T-cell (primary cell): ENCODE data around the gene CA14. TPM values are rescaled to one million over a fixed set of nuclear protein-coding genes. Genes with fewer than 3 reads are reported as not detected.
A peak's percentile ranks its signal among the peaks of the same experiment; 100 is the strongest.
"Not testable (repeated sequence)": the region's sequence is repeated elsewhere in the genome, so short reads cannot be mapped to it uniquely, and the experiment has no call there.

Experiments used
- ATAC-seq, 4 experiments: fragments of 200-7000 bp in 3 of 4; fragments of 150-1000 bp in 1 of 4; cut with Tn5 transposase; replicated peaks in 1 of 4; 1 replicate in 3 of 4; 2 replicates in 1 of 4; pipeline ENCODE4 v1.10.0; 2021; ENCODE audit warnings: moderate library complexity in 3 of 4, mild to moderate bottlenecking in 2 of 4, moderate number of reproducible peaks in 1 of 4
- CTCF ChIA-PET, 2 donors: fragments of 300-600 bp; sonication (Branson Sonifier 250); formaldehyde crosslinking; loops; one replicate each; lab custom pipeline; 2022; ENCODE audit warnings: antibody characterized with exemption in 2 of 2; lab: Charles Lee
- POLR2A ChIA-PET, 2 donors: fragments of 300-600 bp; sonication (Branson Sonifier 250); formaldehyde crosslinking; loops; one replicate each; lab custom pipeline; 2022; ENCODE audit warnings: antibody characterized with exemption in 2 of 2; lab: Charles Lee
- DNase-seq, 35 experiments: peaks; one replicate each; pipeline versions ENCODE4 v3.0.0 to v3.0.0-alpha.2; 2013 to 2023
- H3K27ac ChIP-seq: one replicate; pipeline ENCODE4 v1.5.1; 2013; ENCODE audit warnings: low read length
- H3K27me3 ChIP-seq, 2 experiments: replicated peaks in 1 of 2; 1 replicate in 1 of 2; 2 replicates in 1 of 2; pipeline versions ENCODE4 v1.6.1 to v1.7.0; 2013; ENCODE audit warnings: low read length in 1 of 2, mixed read lengths in 1 of 2; ENCODE audit not compliant: control insufficient read depth in 2 of 2, insufficient read depth in 2 of 2; ENCODE audit errors: extremely low read depth in 1 of 2
- H3K36me3 ChIP-seq, 2 donors: 1 replicate in 1 of 2; 2 replicates in 1 of 2; pipeline versions ENCODE4 v1.6.1 to v1.7.0; 2013; ENCODE audit warnings: low read length in 1 of 2; ENCODE audit not compliant: control insufficient read depth in 2 of 2, insufficient read depth in 1 of 2; ENCODE audit errors: extremely low read depth in 1 of 2
- H3K4me1 ChIP-seq, 2 experiments: 1 replicate in 1 of 2; 2 replicates in 1 of 2; pipeline versions ENCODE4 v1.6.1 to v1.7.0; 2013; ENCODE audit warnings: low read length in 2 of 2, mixed read lengths in 1 of 2; ENCODE audit not compliant: insufficient read depth in 2 of 2, control insufficient read depth in 1 of 2; ENCODE audit errors: extremely low read depth in 1 of 2
- H3K4me3 ChIP-seq, 2 donors: 1 replicate in 1 of 2; 2 replicates in 1 of 2; pipeline versions ENCODE4 v1.5.1 to v1.7.0; 2013; ENCODE audit warnings: mild to moderate bottlenecking in 2 of 2, low read length in 1 of 2, moderate library complexity in 1 of 2; ENCODE audit not compliant: control insufficient read depth in 1 of 2; ENCODE audit errors: extremely low read depth in 1 of 2
- H3K9me3 ChIP-seq: 2 replicates; pipeline ENCODE4 v1.7.0; 2013
- H3K27ac Mint-ChIP-seq, 2 donors: one replicate each; pipeline ENCODE4 v1.8.0; 2020 to 2021; ENCODE audit warnings: mild to moderate bottlenecking in 2 of 2, mixed read lengths in 2 of 2
- H3K27me3 Mint-ChIP-seq, 2 donors: one replicate each; pipeline ENCODE4 v1.8.0; 2021 to 2022; ENCODE audit warnings: mixed read lengths in 2 of 2
- H3K36me3 Mint-ChIP-seq: one replicate; pipeline ENCODE4 v1.8.0; 2021; ENCODE audit warnings: mixed read lengths
- H3K4me1 Mint-ChIP-seq, 3 donors: one replicate each; pipeline ENCODE4 v1.8.0; 2020 to 2022; ENCODE audit warnings: mixed read lengths in 3 of 3, mild to moderate bottlenecking in 1 of 3
- H3K4me3 Mint-ChIP-seq, 3 donors: one replicate each; pipeline ENCODE4 v1.8.0; 2020 to 2022; ENCODE audit warnings: mild to moderate bottlenecking in 3 of 3, mixed read lengths in 3 of 3, moderate library complexity in 3 of 3
- H3K9me3 Mint-ChIP-seq, 3 donors: one replicate each; pipeline ENCODE4 v1.8.0; 2020 to 2022; ENCODE audit warnings: mixed read lengths in 3 of 3
- WGBS: methylation state at CpG from one replicate; pipeline ENCODE4 v1.1.5; 2013; ENCODE audit warnings: missing lambda C conversion rate; ENCODE audit not compliant: insufficient coverage; 5-methylcytosine and 5-hydroxymethylcytosine counted together
- total RNA-seq, 35 experiments: library from RNA in 6 of 35; stranded (reverse) in 6 of 35; fragments of 120-200 nt in 1 of 35; gene quantifications; one replicate each; pipeline versions ENCODE4 v1.2.1 to v1.2.4 and lab custom pipeline; 2013 to 2026

CA14 gene
- total RNA-seq, 5 donors from 2014 or later (not counting 1 experiment from before 2014, with no cell fraction given) = not detected

DNA sequence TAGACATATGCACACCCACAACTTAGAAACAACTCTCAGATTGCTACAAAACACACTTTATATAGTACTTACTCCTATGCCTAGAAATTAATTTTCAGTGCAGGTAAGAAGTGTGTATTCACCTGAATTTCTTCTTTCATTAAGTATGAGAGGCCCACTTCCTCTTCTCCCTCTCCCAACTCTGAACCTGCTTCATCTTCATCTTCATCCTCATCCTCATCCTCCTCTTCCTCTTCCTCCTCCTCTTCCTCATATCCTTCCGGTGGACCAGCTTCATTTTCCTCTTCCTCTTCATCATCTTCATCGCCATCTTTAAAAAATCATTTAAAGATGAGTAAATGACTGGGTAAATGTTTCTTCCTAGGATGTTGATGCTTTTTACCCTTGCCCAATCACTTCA is 31.1 kb upstream of the CA14 start:
- H3K27me3 Mint-ChIP-seq = no peaks in the 10 kb centered on the region
- Histone ChIP-seq H3K27ac (no peak overlapping the region), H3K27me3 (no peaks in the 10 kb centered on the region), H3K9me3 (no peaks in the 10 kb centered on the region), H3K36me3 (peaks cover 8 to 56% of the 10 kb centered on the region in 2 donors), H3K4me1 (no peaks in the 10 kb centered on the region), H3K4me3 (no peak overlapping the region)
- H3K4me3 Mint-ChIP-seq = no peak overlapping the region
- peak overlapping the region in 1 of 2 donors; percentile 2 for H3K27ac Mint-ChIP-seq
- DNase-seq (no peak), ATAC-seq (no peak)
- ChIA-PET POLR2A (no interaction called here), CTCF (no interaction called here)
- no CpG with 5 or more reads among the region's 2 CpGs for WGBS
- H3K9me3 Mint-ChIP-seq = no peaks in the 10 kb centered on the region
- H3K4me1 Mint-ChIP-seq = peaks cover 0 to 5% (median 4%) of the 10 kb centered on the region in 3 donors
- peaks cover 42% of the 10 kb centered on the region for H3K36me3 Mint-ChIP-seq

DNA sequence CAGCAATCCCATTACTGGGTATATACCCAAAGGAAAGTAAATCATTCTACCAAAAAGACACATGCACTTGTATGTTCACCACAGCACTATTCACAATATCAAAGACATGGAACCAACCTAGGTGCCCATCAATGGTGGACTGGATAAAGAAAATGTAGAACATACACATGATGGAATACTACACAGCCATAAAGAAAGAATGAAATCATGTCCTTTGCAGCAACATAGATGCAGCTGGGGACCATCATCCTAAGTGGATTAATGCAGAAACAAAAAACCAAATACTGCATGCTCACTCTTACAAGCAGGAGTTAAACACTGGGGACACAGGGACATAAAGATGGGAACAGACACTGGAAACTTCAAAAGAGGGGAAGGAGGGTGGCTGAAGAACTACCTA is 30.3 kb upstream of the CA14 start:
- Mint-ChIP-seq H3K27me3 (no peaks in the 10 kb centered on the region), H3K4me3 (no peak overlapping the region), H3K4me1 (peaks cover 0 to 3% (median 0%) of the 10 kb centered on the region in 3 donors), H3K9me3 (no peaks in the 10 kb centered on the region), H3K27ac (no peak overlapping the region), H3K36me3 (peaks cover 42% of the 10 kb centered on the region)
- ATAC-seq (no peak), DNase-seq (no peak)
- no peak overlapping the region for H3K4me3 ChIP-seq
- H3K36me3 ChIP-seq = peaks cover 8 to 53% of the 10 kb centered on the region in 2 donors
- no peaks in the 10 kb centered on the region for H3K4me1 ChIP-seq
- H3K9me3 ChIP-seq = no peaks in the 10 kb centered on the region
- POLR2A ChIA-PET = no interaction called here
- no peaks in the 10 kb centered on the region for H3K27me3 ChIP-seq
- CTCF ChIA-PET = no interaction called here
- no peak overlapping the region for H3K27ac ChIP-seq

GRCh38 chr1:150228246-150228645 is 29.3 kb upstream of the CA14 start:
- H3K9me3 Mint-ChIP-seq, POLR2A ChIA-PET, H3K4me1 Mint-ChIP-seq, H3K4me3 ChIP-seq, DNase-seq, H3K9me3 ChIP-seq, H3K27me3 ChIP-seq, ATAC-seq, H3K27ac Mint-ChIP-seq, H3K27ac ChIP-seq, H3K4me3 Mint-ChIP-seq, H3K27me3 Mint-ChIP-seq, H3K4me1 ChIP-seq: not testable (repeated sequence)
- peaks cover 8 to 45% of the 10 kb centered on the region in 2 donors for H3K36me3 ChIP-seq
- CTCF ChIA-PET = interaction anchor here (0.6 to 0.7 kb wide), 3 partner anchors 13 to 271 kb away, joined by 3 to 4 read pairs (median 3); no protein-coding TSS in a partner anchor
- 99% methylated on average over 7 of the region's 10 CpGs for WGBS
- peaks cover 39% of the 10 kb centered on the region for H3K36me3 Mint-ChIP-seq

- peaks cover 2 to 13% of the 10 kb centered on the region in 2 experiments for H3K4me1 ChIP-seq
- H3K36me3 Mint-ChIP-seq, H3K9me3 ChIP-seq, DNase-seq, H3K9me3 Mint-ChIP-seq, H3K4me3 ChIP-seq, H3K4me3 Mint-ChIP-seq, ATAC-seq, H3K27me3 ChIP-seq, H3K27me3 Mint-ChIP-seq, POLR2A ChIA-PET: not testable (repeated sequence)
- CTCF ChIA-PET = interaction anchor here in 1 of 2 donors (0.8 kb wide), 1 partner anchor 46 kb away, joined by 5 read pairs; no protein-coding TSS in a partner anchor
- Mint-ChIP-seq H3K27ac (peak overlapping the region; percentile 96 to 98), H3K4me1 (peaks cover 16 to 20% (median 19%) of the 10 kb centered on the region in 3 donors)
- H3K27ac ChIP-seq = peak overlapping the region; percentile 99
- 91% methylated on average over 6 of the region's 10 CpGs for WGBS
- peaks cover 3 to 14% of the 10 kb centered on the region in 2 donors for H3K36me3 ChIP-seq
These were observed 24.7 kb upstream of the CA14 start for GRCh38 chr1:150232921-150233320.

GRCh38 chr1:150233359-150234308 is 23.9 kb upstream of the CA14 start:
- no peak for ATAC-seq
- Histone ChIP-seq H3K4me1 (peaks cover 2 to 13% of the 10 kb centered on the region in 2 experiments), H3K27me3 (no peaks in the 10 kb centered on the region), H3K4me3 (peak overlapping the region; percentile 66 to 98), H3K36me3 (peaks cover 3 to 9% of the 10 kb centered on the region in 2 donors), H3K27ac (peak overlapping the region; percentile 99), H3K9me3 (no peaks in the 10 kb centered on the region)
- peak in 4 of 35 experiments; percentile 7 to 50 (median 14) for DNase-seq
- POLR2A ChIA-PET = interaction anchor here in 1 of 2 donors (0.6 to 1.0 kb wide), 7 partner anchors 18 to 1018 kb away, joined by 3 to 11 read pairs (median 7); a partner anchor contains a TSS
- no peaks in the 10 kb centered on the region for H3K9me3 Mint-ChIP-seq
- H3K4me3 Mint-ChIP-seq = no peak overlapping the region
- CTCF ChIA-PET = interaction anchor here in 1 of 2 donors (0.7 to 0.8 kb wide), 3 partner anchors 19 to 860 kb away, joined by 3 to 5 read pairs (median 5); no protein-coding TSS in a partner anchor
- H3K36me3 Mint-ChIP-seq = peaks cover 3% of the 10 kb centered on the region
- peak overlapping the region; percentile 96 to 98 for H3K27ac Mint-ChIP-seq
- WGBS = no CpG with 5 or more reads among the region's 15 CpGs
- no peaks in the 10 kb centered on the region for H3K27me3 Mint-ChIP-seq
- H3K4me1 Mint-ChIP-seq = peaks cover 16 to 20% (median 19%) of the 10 kb centered on the region in 3 donors

- Mint-ChIP-seq H3K36me3 (no peaks in the 10 kb centered on the region), H3K27me3 (no peaks in the 10 kb centered on the region), H3K4me1 (peaks cover 16 to 20% (median 19%) of the 10 kb centered on the region in 3 donors), H3K4me3 (no peak overlapping the region), H3K27ac (peak overlapping the region; percentile 96 to 98), H3K9me3 (no peaks in the 10 kb centered on the region)
- ChIA-PET POLR2A (interaction anchor here in 1 of 2 donors (0.6 to 1.0 kb wide), 6 partner anchors 39 to 1017 kb away, joined by 3 to 11 read pairs (median 6); a partner anchor contains a TSS), CTCF (interaction anchor here in 1 of 2 donors (0.7 kb wide), 2 partner anchors 20 to 860 kb away, joined by 3 to 5 read pairs; no protein-coding TSS in a partner anchor)
- ATAC-seq (no peak), DNase-seq (no peak)
- H3K4me1 ChIP-seq = peaks cover 2 to 13% of the 10 kb centered on the region in 2 experiments
- H3K36me3 ChIP-seq = peaks cover 3 to 5% of the 10 kb centered on the region in 2 donors
- H3K27me3 ChIP-seq = no peaks in the 10 kb centered on the region
- H3K9me3 ChIP-seq = no peaks in the 10 kb centered on the region
- peak overlapping the region; percentile 66 to 98 for H3K4me3 ChIP-seq
- H3K27ac ChIP-seq = peak overlapping the region; percentile 99
- WGBS = 0% methylated on average over 8 of the region's 9 CpGs
These were observed 23.3 kb upstream of the CA14 start for GRCh38 chr1:150234309-150234565.
